GM04504 (cell line): ENCODE data around the gene TGFB1I1.
A peak's percentile ranks its signal among the peaks of the same experiment; 100 is the strongest.

Experiments used
- DNase-seq: peaks from one replicate; pipeline ENCODE4 v3.0.0-alpha.2; 2012; ENCODE audit warnings: low read depth

The TGFB1I1 gene

DNA sequence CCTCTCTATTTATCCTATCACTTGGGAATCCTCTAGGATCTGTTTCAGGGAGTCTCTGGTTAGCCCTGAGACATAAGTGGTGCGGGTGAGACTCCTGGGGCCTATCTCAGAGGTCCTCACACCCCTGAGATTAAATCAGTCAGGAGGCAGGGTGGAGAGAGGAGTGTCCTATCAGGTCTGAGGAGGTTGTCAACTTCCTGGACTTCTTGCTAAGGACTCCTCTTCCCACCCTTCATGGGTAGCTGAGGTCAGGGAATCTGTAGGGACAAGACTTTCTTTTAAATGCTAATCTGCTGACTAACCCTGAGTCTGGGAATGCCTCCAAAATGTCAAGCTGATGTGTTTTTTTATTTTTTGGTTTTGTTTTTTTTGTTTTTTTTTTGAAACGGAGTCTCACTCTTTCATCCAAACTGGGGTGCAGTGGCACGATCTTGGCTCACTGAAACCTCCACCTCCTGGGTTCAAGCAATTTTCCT, 19.3 kb upstream of the TGFB1I1 start:
- peak; percentile 88 for DNase-seq

DNA sequence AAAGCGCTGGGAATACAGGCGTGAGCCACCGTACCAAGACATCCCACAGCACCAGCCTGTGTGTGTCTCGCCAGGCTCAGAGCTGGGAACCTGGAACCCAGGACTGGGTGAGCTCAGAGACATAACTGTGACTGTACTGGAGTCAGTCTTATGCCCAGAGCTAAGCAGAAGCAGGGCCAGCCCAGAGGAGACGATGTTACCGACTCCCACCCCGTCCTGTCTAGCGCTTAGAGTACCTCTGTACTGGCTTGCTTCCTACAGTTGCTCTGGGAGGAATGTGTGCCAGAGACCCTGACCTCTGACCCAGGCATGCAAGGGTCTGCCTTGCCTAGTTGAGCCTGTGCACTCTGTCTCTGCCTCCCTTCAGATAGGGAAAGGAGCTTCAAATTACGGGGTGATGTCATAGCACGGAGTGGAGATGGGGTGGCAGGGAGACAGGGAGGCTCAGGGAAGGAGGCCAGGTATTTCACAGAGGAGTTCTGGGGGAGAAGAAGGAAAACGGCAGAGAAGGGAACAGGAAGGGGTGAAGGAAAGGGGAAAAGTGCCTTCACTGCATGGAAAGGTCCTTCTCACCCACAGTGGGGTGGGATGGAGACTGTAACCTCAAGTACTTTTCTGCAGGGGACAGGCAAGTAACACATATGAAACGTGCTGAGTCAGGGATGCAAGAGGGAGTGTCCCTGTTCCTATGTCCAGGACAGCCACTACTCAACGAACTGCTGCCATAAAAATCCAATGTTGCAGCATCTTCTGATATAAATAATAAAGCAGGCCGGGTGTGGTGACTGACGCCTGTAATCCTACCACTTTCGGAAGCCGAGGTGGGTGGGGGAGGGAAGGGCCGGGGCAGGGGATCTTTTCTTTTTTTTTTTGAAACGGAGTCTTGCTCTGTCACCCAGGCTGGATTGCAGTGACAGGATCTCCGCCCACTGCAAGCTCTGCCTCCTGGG, 18.4 kb upstream of the TGFB1I1 start:
- DNase-seq: no peak

DNA sequence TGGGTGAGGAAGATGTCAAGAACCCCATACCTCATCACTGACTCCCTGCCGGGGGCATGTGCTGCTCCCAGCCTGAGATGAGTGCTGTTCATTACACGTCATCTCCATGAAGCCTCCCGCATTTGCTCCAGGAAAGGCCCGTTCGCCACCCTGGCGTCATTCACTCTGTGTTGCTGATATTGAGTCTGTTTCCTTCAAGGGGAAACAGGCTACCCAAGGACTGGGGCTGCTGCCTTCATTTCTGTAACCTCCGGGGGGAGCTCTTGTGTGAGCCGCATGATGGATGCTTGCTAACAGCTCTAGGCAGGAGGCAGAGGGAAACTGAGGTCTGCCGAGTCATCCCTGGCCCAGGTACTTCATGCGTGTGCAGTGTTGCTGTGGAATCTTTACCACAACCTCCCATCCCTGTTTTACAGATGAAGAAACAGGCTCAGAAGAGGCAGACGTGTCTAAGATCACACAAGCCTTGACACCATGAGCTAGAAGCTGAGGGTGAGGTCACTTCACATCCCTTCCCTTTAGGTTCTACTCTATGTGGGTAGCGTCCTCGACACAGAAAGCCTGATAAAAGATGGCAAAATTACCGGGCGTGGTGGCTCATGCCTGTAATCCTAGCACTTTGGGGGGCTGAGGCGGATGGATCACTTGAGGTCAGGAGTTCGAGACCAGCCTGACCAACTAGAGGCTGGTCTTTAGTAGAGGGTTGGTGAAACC, 16.2 kb upstream of the TGFB1I1 start:
- DNase-seq: no peak

DNA sequence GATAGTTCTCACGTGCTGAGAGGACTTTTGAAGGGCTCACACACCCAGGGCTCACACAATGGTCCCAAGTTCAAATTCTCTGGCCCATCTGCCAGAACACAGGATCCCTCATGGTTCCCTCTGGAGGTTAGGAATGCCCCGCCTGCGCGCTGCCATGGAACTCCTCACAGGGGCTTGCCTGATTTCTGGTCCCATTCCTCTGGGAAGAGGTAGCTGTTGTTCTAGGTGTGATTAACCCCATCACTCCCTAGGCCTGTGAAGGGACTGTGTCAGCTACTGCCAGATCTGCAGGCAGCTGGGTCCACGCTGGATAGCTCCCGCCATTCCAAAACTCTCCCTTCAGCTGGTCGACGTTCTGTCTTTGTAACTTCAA, 15.0 kb upstream of the TGFB1I1 start:
- no peak for DNase-seq

DNA sequence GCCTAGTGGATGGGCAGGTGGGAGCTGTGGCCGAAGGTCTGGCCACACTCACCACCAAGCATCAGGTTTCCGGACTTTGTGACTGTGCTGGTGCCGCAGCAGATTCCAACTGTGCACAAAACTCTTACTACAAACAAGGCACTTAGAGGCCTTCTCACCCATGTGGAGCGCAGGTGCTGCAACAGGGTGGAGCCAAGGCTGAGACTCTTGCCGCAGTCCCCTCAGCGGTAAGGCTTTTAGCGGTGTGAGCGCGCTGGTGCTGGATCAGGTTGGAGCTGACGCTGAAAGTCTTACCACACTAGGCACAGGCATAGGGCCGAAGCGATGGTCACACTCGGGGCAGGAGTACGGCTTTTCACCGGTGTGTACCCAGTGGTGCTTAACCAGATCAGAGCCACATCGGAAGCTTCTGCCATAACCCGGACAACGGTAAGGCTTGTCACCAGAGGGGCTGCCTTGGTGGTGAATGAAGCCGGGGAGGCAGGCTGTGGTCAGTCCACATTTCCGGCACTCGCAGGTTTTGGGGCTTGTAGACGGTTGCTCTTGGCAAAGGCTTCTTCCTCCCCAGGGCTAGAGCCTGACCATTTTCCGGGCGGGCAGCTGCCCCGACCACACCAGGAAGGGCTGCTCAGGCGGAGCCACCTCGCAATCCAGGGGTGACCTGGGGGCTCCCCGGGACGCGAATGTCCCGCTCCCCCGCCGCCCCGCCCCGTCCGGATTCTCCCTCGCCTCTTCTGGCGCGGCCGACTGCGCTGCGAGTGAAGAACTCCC, 13.7 kb upstream of the TGFB1I1 start:
- no peak for DNase-seq

DNA sequence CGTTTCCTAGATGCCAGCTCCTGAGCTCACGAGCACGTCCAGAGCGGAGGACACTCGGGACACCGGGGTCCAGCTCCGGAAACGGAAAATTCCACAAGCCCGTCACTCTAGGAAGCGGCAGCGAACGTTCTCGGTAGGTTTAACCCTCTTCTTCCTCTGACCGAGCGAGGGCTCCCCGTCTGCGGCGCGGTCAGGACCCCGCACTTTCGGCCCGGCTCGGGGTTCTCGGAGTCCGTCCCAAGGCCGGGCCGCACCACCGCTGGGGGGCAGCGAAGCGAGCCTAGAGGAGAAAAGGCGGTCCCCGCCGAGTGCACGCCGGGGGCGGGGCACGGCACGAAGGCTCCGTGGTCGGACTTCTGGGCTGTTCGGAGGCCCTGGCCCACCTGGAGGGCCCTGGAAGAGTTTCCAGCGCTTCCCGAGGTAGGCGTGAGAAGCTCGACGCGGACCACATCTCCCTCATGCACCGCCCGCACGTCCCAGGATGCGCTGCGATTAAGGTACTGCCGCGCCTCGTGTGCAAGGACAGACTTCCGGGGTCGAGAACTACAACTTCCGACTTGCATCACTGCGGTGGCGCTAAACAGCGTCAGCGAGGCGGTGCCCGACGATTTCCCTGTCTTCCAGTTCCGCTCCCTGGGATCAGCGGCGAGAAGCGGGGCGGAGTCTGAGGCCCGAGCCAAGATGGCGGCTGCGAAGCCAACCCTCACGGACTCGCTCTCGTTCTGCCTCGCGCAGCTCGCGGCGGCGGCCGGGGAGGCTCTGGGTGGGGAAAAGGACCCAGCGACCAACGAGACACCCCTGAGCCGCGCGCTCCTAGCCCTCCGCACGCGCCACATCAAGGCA, 12.9 kb upstream of the TGFB1I1 start, which contains the start of gene ARMC5:
Gene ARMC5, plus strand, starts transcription at position 658 of the 843 bp plus-strand sequence. Its CDS starts 24 bp downstream, at position 682.
- peak; percentile 93 for DNase-seq

DNA sequence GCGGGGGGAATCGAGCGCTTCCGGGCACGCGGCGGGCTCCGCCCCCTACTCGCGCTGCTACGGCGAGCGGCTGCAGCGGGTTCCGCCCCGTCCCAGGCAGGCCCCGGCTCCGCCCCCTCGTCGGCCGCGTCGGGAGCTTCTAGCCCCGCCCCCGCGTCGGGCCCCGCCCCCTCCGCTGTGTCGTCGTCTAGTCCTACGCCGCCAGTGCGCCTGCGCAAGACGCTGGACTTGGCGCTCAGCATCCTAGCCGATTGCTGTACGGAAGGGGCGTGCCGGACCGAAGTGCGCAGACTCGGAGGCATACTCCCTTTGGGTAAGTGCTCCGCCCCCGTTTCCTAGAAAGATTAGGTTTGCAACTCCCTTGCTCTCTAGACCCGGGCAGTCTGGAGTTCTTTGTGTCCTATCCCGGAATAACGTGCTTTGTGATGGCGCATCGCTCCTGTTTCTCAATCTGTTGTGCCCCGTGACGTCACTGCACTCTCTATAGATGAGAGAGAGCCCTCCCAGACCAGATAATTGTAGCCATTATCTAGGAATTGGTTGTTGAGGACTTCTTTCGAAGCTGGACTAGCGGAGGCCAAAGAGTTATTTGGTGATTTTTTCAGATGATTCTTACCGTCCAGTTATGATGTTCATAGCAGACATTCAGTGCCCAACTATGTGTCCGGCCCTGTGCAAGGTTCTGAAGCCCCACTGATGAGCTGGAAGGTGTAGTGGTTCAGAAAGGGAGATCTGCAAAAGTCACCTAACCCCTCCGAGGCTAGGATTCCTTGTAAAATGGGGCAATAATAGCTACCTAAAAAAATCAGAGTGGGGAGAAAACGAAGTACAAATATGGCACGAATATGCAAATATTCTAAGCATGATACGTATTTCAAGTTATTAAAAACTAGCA, 12.0 kb upstream of the TGFB1I1 start:
- peak; percentile 98 for DNase-seq

DNA sequence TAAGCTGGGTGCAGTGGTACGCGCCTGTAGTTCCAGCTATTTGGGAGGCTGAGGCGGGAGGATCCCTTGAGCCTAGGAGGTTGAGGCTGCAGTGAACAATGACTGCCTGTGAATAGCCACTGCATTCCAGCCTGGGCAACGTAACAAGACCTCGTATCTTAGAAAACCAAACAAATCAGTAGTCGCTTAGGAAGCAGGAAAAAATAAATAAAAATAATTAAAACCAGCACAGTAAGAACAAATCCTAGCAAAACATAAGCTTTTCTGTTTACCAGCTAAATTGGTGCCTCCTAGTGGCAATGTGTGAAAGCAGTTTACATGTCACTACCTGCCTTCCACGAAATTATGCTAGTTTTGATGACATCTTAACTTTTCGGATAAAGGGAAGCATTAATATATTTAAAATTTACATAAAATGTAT, 11.4 kb upstream of the TGFB1I1 start:
- no peak for DNase-seq

DNA sequence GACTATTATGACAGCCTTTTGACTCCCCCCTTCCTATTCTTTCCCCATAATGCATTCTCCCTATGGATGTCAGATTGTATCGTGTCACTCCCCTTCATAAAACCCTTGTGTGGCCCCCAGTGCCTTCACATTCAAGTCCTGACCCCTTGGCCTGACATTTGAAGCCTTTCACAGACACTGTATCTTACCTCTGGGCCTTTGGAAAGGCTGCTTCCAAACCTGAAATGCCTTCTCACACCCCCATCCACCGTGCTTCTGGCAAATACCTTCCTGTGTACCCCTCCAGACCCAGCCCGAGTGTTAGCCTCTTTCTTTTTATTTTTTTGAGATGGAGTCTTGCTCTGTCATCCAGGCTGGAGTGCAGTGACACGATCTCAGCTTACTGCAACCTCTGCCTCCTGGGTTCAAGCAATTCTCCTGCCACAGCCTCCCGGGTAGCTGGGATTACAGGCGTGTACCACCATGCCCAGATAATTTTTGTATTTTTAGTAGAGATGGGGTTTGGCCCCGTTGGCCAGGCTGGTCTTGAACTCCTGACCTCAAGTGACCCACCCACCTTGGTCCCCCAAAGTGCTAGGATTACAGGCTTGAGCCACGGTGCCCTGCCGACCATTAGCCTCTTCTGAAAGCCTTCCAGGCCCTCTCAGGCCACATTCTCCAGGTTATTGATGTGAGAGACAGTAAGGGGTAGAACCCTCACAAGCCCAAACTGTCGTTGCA, 10.6 kb upstream of the TGFB1I1 start:
- DNase-seq: no peak

DNA sequence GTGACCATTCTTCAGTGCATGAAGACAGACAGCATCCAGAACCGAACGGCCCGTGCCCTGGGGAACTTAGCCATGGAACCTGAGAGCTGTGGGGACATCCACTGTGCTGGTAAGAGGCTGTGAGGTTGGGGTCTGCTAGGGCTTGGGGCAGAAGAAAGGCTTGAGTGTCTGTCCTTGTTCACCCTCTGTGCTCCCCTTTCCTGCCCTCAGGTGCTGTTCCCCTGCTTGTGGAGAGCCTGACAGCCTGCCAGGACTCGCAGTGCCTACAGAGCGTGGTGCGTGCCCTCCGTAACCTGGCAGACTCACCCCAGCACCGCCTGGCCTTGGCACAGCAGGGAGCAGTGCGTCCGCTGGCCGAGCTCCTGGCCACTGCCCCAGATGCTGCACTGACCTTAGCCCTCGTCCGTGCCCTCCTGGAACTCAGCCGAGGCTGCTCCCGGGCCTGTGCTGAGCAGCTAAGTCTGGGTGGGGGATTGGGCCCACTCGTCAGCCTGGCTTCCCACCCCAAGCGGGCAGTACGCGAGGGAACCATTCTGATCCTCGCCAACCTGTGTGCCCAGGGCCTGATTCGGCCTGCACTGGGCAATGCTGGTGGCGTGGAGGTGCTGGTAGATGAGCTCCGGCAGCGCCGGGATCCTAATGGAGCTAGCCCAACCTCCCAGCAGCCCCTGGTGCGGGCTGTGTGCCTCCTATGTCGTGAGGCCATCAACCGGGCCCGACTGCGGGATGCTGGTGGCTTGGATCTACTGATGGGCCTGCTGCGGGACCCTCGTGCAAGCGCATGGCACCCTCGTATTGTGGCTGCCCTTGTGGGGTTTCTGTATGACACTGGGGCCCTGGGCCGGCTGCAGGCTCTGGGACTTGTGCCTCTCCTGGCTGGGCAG, 9.8 kb upstream of the TGFB1I1 start:
- DNase-seq: no peak

DNA sequence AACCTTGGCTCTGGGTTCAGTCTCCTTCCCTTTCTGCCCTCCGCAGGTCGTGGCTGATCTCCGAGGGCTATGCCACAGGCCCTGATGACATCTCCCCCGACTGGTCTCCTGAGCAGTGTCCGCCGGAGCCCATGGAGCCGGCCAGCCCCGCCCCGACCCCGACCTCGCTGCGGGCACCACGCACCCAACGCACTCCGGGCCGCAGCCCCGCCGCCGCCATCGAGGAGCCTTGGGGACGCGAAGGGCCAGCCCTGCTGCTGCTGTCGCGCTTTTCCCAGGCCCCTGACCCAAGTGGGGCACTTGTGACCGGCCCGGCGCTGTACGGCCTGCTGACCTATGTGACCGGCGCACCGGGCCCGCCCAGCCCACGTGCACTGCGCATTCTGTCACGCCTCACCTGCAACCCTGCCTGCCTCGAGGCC, 7.6 kb upstream of the TGFB1I1 start:
- DNase-seq: no peak

DNA sequence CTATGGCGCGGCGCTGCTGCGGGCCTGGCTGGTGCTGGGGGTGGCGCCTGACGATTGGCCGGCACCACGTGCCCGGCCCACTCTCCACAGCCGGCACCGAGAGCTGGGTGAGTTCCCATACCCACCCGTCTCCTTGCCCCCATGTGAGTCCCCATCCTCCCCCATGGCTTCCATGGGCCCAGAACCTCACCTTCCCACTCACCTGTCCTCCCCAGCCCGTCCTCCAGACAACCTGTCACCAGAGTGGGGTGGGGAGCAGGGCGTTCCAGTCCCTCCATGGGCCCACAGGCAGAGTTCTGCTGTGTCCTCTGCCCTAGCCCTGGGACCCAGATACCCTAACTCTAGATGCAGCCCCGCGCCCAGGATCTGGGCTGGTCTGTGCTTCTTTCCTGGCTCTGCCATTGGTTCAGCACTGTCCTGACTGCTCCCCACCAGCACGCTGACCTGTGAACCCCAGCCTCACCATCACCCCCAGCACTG, 7.1 kb upstream of the TGFB1I1 start:
- no peak for DNase-seq

DNA sequence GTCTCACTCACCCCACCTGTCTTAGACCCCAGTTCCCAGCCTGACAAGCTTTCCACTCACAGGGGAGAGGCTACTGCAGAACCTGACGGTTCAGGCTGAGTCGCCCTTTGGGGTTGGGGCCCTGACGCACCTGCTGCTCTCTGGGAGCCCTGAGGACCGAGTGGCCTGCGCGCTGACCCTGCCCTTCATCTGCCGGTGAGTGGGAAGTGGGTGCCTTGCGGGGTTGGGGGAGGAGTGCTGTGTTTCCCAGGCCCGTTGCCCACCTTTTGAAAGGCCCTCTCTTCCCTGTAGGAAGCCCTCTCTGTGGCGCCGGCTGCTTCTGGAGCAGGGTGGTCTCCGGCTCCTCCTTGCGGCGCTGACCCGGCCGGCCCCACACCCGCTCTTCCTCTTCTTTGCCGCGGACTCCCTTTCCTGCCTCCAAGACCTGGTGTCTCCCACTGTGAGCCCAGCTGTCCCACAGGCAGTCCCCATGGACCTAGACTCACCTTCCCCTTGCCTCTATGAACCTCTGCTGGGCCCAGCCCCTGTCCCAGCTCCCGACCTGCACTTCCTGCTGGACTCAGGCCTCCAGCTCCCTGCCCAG, 6.1 kb upstream of the TGFB1I1 start:
- no peak for DNase-seq

DNA sequence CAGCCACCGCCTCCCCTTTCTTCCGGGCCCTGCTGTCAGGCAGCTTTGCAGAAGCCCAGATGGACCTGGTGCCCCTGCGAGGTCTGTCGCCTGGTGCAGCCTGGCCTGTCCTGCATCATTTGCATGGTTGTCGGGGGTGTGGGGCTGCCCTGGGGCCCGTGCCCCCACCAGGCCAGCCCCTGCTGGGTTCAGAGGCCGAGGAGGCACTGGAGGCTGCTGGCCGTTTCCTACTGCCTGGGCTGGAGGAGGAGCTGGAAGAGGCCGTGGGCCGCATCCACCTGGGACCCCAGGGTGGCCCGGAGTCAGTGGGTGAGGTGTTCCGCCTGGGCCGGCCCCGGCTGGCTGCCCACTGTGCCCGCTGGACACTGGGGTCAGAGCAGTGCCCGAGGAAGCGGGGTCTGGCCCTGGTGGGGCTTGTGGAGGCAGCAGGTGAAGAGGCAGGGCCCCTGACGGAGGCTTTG, 5.5 kb upstream of the TGFB1I1 start:
- no peak for DNase-seq

DNA sequence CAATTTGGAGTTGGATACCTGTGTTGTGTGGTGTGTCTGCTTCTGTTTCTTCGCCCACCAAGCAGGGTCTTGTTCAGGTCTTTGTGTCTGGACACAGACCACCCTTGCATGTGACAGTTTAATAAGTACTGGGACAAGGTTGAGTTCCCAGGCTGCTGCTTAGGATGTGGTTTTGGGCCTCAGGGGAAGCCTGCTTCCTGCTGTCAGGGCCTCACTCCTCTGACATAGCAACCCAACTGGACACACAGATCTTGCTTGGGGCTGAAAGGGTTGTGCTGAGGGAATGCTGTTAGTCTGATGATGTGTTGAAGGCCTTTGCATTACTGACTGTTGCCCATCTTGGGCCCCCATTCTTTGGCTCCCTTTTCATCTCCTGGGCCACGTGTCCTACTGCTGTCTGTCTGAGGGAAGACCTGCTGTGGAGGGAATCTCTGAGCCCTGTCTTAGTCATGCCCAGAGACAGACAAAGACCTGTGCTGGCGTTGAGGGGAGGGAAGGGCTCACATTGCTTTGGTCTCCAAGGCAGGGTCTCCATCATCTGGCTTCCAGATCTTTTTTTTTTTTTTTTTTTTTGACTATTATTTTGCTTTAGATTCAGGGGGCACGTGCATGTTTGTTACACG, 4.7 kb upstream of the TGFB1I1 start:
- no peak for DNase-seq

DNA sequence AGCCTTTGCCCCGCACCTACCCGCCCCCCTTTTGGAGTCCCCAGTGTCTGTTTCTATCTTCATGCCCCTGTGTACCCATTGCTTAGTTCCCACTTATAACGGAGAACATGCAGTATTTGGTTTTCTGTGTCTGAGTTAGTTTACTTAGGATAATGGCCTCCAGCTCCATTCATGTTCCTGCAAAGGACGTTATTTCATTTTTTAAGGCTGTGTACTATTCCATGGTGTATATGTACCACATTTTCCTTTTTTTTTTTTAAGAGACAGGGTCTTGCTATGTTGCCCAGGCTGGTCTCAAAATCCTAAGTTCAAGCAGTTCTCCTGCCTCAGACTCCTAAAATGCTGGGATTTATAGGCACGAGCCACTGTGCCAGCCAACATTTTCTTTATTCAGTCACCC, 4.1 kb upstream of the TGFB1I1 start:
- DNase-seq: no peak

DNA sequence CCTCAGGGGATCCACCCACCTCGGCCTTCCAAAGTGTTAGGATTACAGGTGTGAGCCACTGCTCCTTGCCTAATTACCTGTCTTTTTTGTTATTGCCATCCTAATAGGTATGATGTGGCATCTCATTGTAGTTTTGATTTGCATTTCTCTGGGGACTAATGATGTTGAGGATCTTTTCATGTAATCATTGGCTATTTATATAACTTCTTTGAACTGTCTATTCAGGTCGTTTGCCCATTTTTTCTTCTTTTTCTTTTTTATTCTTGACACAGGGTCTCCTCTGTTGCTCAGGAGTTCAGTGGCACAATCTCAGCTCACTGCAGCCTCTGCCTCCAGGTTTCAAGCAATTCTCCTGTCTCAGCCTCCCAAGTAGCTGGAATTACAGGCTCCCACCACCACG, 1.3 kb upstream of the TGFB1I1 start:
- no peak for DNase-seq
